HG02610 (cell line): ENCODE measurements around the gene FAH.
"Not testable (repeated sequence)": the region's sequence is repeated elsewhere in the genome, so short reads cannot be mapped to it uniquely, and the experiment has no call there.

ENCODE experiments used
- ATAC-seq: cut with Tn5 transposase; IDR thresholded peaks from one replicate; pipeline ENCODE4 v1.9.1; 2021; ENCODE audit warnings: mild to moderate bottlenecking, moderate library complexity; ENCODE audit not compliant: unreplicated experiment

FAH gene

GRCh38 chr15:80152896-80153876 is at the start of gene FAH:
Gene FAH (plus strand): TSS chr15:80152999. CDS start chr15:80153055, 56 bp downstream.
- ATAC-seq, result peak; percentile 35

- ATAC-seq, result no peak
Measured at GRCh38 chr15:80105193-80105592, 47.6 kb upstream of the FAH start.

GRCh38 chr15:80105595-80105994 is 47.2 kb upstream of the FAH start:
- no peak for ATAC-seq

- ATAC-seq, result no peak
Measured at GRCh38 chr15:80106051-80106450, 46.7 kb upstream of the FAH start.

GRCh38 chr15:80107204-80107603 is 45.6 kb upstream of the FAH start:
- ATAC-seq, result no peak

- no peak for ATAC-seq
Measured at GRCh38 chr15:80107774-80108173, 45.0 kb upstream of the FAH start.

GRCh38 chr15:80109388-80109787 is 43.4 kb upstream of the FAH start:
- no peak for ATAC-seq

- ATAC-seq, result no peak
Measured at GRCh38 chr15:80110920-80111319, 41.9 kb upstream of the FAH start.

GRCh38 chr15:80114114-80114513 is 38.7 kb upstream of the FAH start:
- no peak for ATAC-seq

- ATAC-seq, result no peak
Measured at GRCh38 chr15:80115021-80115420, 37.8 kb upstream of the FAH start.

GRCh38 chr15:80118956-80119355 is 33.8 kb upstream of the FAH start:
- no peak for ATAC-seq

- no peak for ATAC-seq
Measured at GRCh38 chr15:80120636-80121035, 32.2 kb upstream of the FAH start.

- ATAC-seq, result no peak
Measured at GRCh38 chr15:80121546-80121945, 31.3 kb upstream of the FAH start.

- no peak for ATAC-seq
Measured at GRCh38 chr15:80123034-80123433, 29.8 kb upstream of the FAH start.

- ATAC-seq, result not testable (repeated sequence)
Measured at GRCh38 chr15:80127253-80127652, 25.5 kb upstream of the FAH start.

- ATAC-seq, result no peak
Measured at GRCh38 chr15:80127911-80128310, 24.9 kb upstream of the FAH start.

GRCh38 chr15:80132382-80132781 is 20.4 kb upstream of the FAH start:
- no peak for ATAC-seq

- no peak for ATAC-seq
Measured at GRCh38 chr15:80136854-80137253, 15.9 kb upstream of the FAH start.

GRCh38 chr15:80138961-80139360 is 13.8 kb upstream of the FAH start:
- ATAC-seq, result no peak

- no peak for ATAC-seq
Measured at GRCh38 chr15:80140909-80141308, 11.9 kb upstream of the FAH start.

GRCh38 chr15:80141916-80142598 is 10.7 kb upstream of the FAH start:
- no peak for ATAC-seq

GRCh38 chr15:80142646-80143045 is 10.2 kb upstream of the FAH start:
- ATAC-seq, result no peak
